Suppressor macrophage treated with lipopolysaccharide for 1 hour (primary cell): Measurements from ENCODE around the gene AOC1.

Experiments
- DNase-seq, 3 donors: peaks; one replicate each; pipeline ENCODE4 v3.0.0-alpha.2; 2020 to 2022

Gene AOC1

GRCh38 chr7:150835702-150836280 lies 16.5 kb upstream of the AOC1 start:
- DNase-seq, result no peak

- no peak for DNase-seq
These were observed 13.2 kb upstream of the AOC1 start for GRCh38 chr7:150838965-150839650.

GRCh38 chr7:150842018-150842417 lies 10.3 kb upstream of the AOC1 start:
- no peak for DNase-seq

- no peak for DNase-seq
These were observed 9.6 kb upstream of the AOC1 start for GRCh38 chr7:150842716-150843115.

- peak; percentile 26 to 49 (median 39) for DNase-seq
These were observed 6.9 kb upstream of the AOC1 start for GRCh38 chr7:150845421-150845861.

- DNase-seq, result no peak
These were observed 5.8 kb upstream of the AOC1 start for GRCh38 chr7:150846291-150847115.

GRCh38 chr7:150847536-150847935 lies 4.8 kb upstream of the AOC1 start:
- no peak for DNase-seq

- DNase-seq, result no peak
These were observed 4.2 kb upstream of the AOC1 start for GRCh38 chr7:150848111-150848510.

- no peak for DNase-seq
These were observed 3.7 kb upstream of the AOC1 start for GRCh38 chr7:150848561-150849115.

GRCh38 chr7:150849204-150849775 lies 3.0 kb upstream of the AOC1 start:
- no peak for DNase-seq

- DNase-seq, result peak in 2 of 3 donors; percentile 29 to 44
These were observed 2.0 kb upstream of the AOC1 start for GRCh38 chr7:150850273-150850672.

- no peak for DNase-seq
These were observed 586 bp upstream of the AOC1 start for GRCh38 chr7:150851492-150852370.

- DNase-seq, result no peak
These were observed 2.0 kb downstream of the AOC1 start for GRCh38 chr7:150854066-150855000.

- DNase-seq, result no peak
These were observed 2.7 kb downstream of the AOC1 start for GRCh38 chr7:150855046-150855445.

- no peak for DNase-seq
These were observed 3.4 kb downstream of the AOC1 start for GRCh38 chr7:150855476-150856302.

- DNase-seq, result no peak
These were observed 4.3 kb downstream of the AOC1 start for GRCh38 chr7:150856303-150857275.

GRCh38 chr7:150857276-150858055 lies 5.1 kb downstream of the AOC1 start:
- DNase-seq, result no peak
